CD14-positive monocyte (primary cell): ENCODE measurements around the gene ARHGEF16. TPM values are rescaled to one million over a fixed set of nuclear protein-coding genes. Genes with fewer than 3 reads are reported as not detected.

ENCODE experiments used
- DNase-seq, 3 donors: peaks; one replicate each; pipeline ENCODE4 v3.0.0-alpha.2; 2011 to 2022
- H2AFZ ChIP-seq: 2 replicates; pipeline ENCODE4 v1.6.0; 2012; ENCODE audit warnings: mild to moderate bottlenecking, low read depth, low read length, inconsistent platforms; ENCODE audit not compliant: insufficient read depth, poor library complexity, severe bottlenecking
- H3K27ac ChIP-seq, 2 donors: 1 replicate in 1 of 2; 2 replicates in 1 of 2; pipeline ENCODE4 v1.5.1; 2012 to 2013; ENCODE audit warnings: low read length in 2 of 2, control low read depth in 1 of 2, inconsistent platforms in 1 of 2, low read depth in 1 of 2, mild to moderate bottlenecking in 1 of 2
- H3K27me3 ChIP-seq, 2 donors: one replicate each; pipeline versions ENCODE4 v1.6.0 to v1.6.1; 2011 to 2013; ENCODE audit warnings: low read length in 2 of 2; ENCODE audit not compliant: control insufficient read depth in 2 of 2, insufficient read depth in 2 of 2
- H3K36me3 ChIP-seq, 2 donors: replicated peaks in 1 of 2; 1 replicate in 1 of 2; 2 replicates in 1 of 2; pipeline versions ENCODE4 v1.5.1 to v1.6.1; 2012 to 2013; ENCODE audit warnings: low read length in 2 of 2, control low read depth in 1 of 2, inconsistent platforms in 1 of 2, mild to moderate bottlenecking in 1 of 2; ENCODE audit not compliant: insufficient read depth in 2 of 2, control insufficient read depth in 1 of 2
- H3K4me1 ChIP-seq, 2 donors: 1 replicate in 1 of 2; 2 replicates in 1 of 2; pipeline versions ENCODE4 v1.5.1 to v1.6.1; 2012 to 2013; ENCODE audit warnings: low read length in 2 of 2, control low read depth in 1 of 2, inconsistent platforms in 1 of 2, mild to moderate bottlenecking in 1 of 2, moderate library complexity in 1 of 2; ENCODE audit not compliant: insufficient read depth in 2 of 2, control insufficient read depth in 1 of 2
- H3K4me2 ChIP-seq: replicated peaks from 2 replicates; pipeline ENCODE3; 2012; ENCODE audit warnings: low read length, moderate library complexity, mild to moderate bottlenecking; ENCODE audit not compliant: poor library complexity, severe bottlenecking; ENCODE audit errors: extremely low read depth
- H3K4me3 ChIP-seq, 3 experiments: fragments of 200-600 bp in 1 of 3; sonication (generic) in 1 of 3; replicated peaks in 1 of 3; 1 replicate in 2 of 3; 2 replicates in 1 of 3; pipeline ENCODE4 v1.5.1; 2011 to 2013; ENCODE audit warnings: low read length in 3 of 3, mild to moderate bottlenecking in 3 of 3, control low read depth in 2 of 3, low read depth in 2 of 3, inconsistent platforms in 1 of 3, moderate library complexity in 1 of 3
- H3K79me2 ChIP-seq: 2 replicates; pipeline ENCODE4 v1.6.0; 2012; ENCODE audit warnings: mild to moderate bottlenecking, control low read depth, inconsistent platforms, low read length, moderate library complexity; ENCODE audit not compliant: insufficient read depth
- H3K9ac ChIP-seq: 2 replicates; pipeline ENCODE4 v1.6.0; 2017; ENCODE audit warnings: low read length, mild to moderate bottlenecking; ENCODE audit not compliant: insufficient read depth, poor library complexity, severe bottlenecking
- H3K9me3 ChIP-seq, 2 donors: replicated peaks in 1 of 2; 1 replicate in 1 of 2; 2 replicates in 1 of 2; pipeline versions ENCODE4 v1.5.1 to v1.6.1; 2012 to 2013; ENCODE audit warnings: low read length in 2 of 2, control low read depth in 1 of 2; ENCODE audit not compliant: control insufficient read depth in 1 of 2, insufficient read depth in 1 of 2
- H4K20me1 ChIP-seq: 2 replicates; pipeline ENCODE4 v1.6.0; 2012; ENCODE audit warnings: mild to moderate bottlenecking, low read length, control low read depth, moderate library complexity; ENCODE audit not compliant: insufficient read depth
- H3K27ac Mint-ChIP-seq, 7 donors: one replicate each; pipeline ENCODE4 v1.8.0; 2020; ENCODE audit warnings: mild to moderate bottlenecking in 7 of 7, mixed read lengths in 7 of 7, moderate library complexity in 6 of 7, inconsistent platforms in 2 of 7
- H3K27me3 Mint-ChIP-seq, 3 donors: one replicate each; pipeline ENCODE4 v1.8.0; 2021 to 2022; ENCODE audit warnings: low read depth in 3 of 3, mild to moderate bottlenecking in 3 of 3, mixed read lengths in 3 of 3, moderate library complexity in 3 of 3, inconsistent platforms in 1 of 3
- H3K36me3 Mint-ChIP-seq, 2 donors: one replicate each; pipeline ENCODE4 v1.8.0; 2020; ENCODE audit warnings: mixed read lengths in 2 of 2, inconsistent platforms in 1 of 2, mild to moderate bottlenecking in 1 of 2
- H3K4me1 Mint-ChIP-seq: one replicate; pipeline ENCODE4 v1.8.0; 2020; ENCODE audit warnings: mild to moderate bottlenecking, mixed read lengths
- H3K4me3 Mint-ChIP-seq, 2 donors: one replicate each; pipeline ENCODE4 v1.8.0; 2020; ENCODE audit warnings: mild to moderate bottlenecking in 2 of 2, mixed read lengths in 2 of 2, moderate library complexity in 1 of 2
- H3K9me3 Mint-ChIP-seq, 7 donors: one replicate each; pipeline ENCODE4 v1.8.0; 2020 to 2022; ENCODE audit warnings: mixed read lengths in 7 of 7, mild to moderate bottlenecking in 6 of 7, moderate library complexity in 6 of 7, inconsistent platforms in 2 of 7
- WGBS: methylation state at CpG from one replicate; pipeline ENCODE4 v1.1.5; 2013; ENCODE audit warnings: missing lambda C conversion rate; ENCODE audit not compliant: insufficient coverage; 5-methylcytosine and 5-hydroxymethylcytosine counted together
- intact Hi-C, 2 donors: fragments of 100-400 bp; cut with micrococcal nuclease; formaldehyde crosslinking; loops; one replicate each; pipeline versions ENCODE4 v1.15.0 to v1.15.1; 2023
- polyA plus RNA-seq, 3 donors: library from polyadenylated mRNA; depleted of rRNA in 1 of 3; unstranded in 2 of 3; stranded (reverse) in 1 of 3; fragments of 300-500 nt in 2 of 3; fragments of >200 nt in 1 of 3; fragmentation: Illumina TruSeq in 2 of 3; gene quantifications; 1 replicate in 2 of 3; 2 replicates in 1 of 3; pipeline ENCODE4 v1.2.3, GENCODE V29; 2012 to 2021
- TF ChIP-seq, protein P1 (sequence below): fragments of 200-600 bp; IDR thresholded peaks from one replicate; pipeline ENCODE4 v1.8.0; 2022; ENCODE audit warnings: antibody characterized with exemption, mild to moderate bottlenecking

ARHGEF16 gene
- polyA plus RNA-seq, 3 donors = not detected

DNA sequence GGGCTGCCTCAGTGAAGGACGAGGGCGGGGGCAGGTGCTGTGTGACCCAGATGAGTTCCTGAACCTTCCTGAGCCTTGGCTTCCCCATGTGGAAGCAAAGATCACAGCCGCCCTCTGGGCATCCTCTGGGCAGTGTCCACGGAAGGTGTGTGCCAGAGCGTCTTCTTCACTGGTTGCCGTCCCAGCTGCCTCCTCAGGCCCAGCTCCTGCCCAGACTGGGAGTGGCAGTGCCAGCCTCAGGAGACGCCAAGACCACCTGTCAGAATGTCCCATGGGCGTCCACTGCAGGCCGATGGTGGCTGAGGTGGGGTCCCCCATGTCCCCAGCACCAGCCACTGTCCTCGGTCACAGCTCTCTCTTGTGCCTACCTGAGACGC lies 10.2 kb downstream of the ARHGEF16 start:
- Histone ChIP-seq H3K27ac (no peak overlapping the region), H4K20me1 (no peaks in the 10 kb centered on the region), H3K9me3 (no peaks in the 10 kb centered on the region), H3K4me2 (no peak overlapping the region), H3K9ac (no peak overlapping the region), H3K36me3 (no peaks in the 10 kb centered on the region), H3K27me3 (no peaks in the 10 kb centered on the region), H3K4me3 (no peak overlapping the region), H3K4me1 (no peaks in the 10 kb centered on the region), H2AFZ (no peak overlapping the region), H3K79me2 (no peaks in the 10 kb centered on the region)
- H3K4me3 Mint-ChIP-seq = no peak overlapping the region
- intact Hi-C loops = no loop called here
- no peak for DNase-seq
- 91% methylated on average over 10 of the region's 11 CpGs for WGBS
- no peaks in the 10 kb centered on the region for H3K36me3 Mint-ChIP-seq
- TF ChIP-seq, protein P1, sequence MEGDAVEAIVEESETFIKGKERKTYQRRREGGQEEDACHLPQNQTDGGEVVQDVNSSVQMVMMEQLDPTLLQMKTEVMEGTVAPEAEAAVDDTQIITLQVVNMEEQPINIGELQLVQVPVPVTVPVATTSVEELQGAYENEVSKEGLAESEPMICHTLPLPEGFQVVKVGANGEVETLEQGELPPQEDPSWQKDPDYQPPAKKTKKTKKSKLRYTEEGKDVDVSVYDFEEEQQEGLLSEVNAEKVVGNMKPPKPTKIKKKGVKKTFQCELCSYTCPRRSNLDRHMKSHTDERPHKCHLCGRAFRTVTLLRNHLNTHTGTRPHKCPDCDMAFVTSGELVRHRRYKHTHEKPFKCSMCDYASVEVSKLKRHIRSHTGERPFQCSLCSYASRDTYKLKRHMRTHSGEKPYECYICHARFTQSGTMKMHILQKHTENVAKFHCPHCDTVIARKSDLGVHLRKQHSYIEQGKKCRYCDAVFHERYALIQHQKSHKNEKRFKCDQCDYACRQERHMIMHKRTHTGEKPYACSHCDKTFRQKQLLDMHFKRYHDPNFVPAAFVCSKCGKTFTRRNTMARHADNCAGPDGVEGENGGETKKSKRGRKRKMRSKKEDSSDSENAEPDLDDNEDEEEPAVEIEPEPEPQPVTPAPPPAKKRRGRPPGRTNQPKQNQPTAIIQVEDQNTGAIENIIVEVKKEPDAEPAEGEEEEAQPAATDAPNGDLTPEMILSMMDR = no peak
- H3K27ac Mint-ChIP-seq = no peak overlapping the region
- no peaks in the 10 kb centered on the region for H3K4me1 Mint-ChIP-seq
- peaks cover under 1 to 2% (median 1%) of the 10 kb centered on the region in 3 donors for H3K27me3 Mint-ChIP-seq
- H3K9me3 Mint-ChIP-seq = no peaks in the 10 kb centered on the region

DNA sequence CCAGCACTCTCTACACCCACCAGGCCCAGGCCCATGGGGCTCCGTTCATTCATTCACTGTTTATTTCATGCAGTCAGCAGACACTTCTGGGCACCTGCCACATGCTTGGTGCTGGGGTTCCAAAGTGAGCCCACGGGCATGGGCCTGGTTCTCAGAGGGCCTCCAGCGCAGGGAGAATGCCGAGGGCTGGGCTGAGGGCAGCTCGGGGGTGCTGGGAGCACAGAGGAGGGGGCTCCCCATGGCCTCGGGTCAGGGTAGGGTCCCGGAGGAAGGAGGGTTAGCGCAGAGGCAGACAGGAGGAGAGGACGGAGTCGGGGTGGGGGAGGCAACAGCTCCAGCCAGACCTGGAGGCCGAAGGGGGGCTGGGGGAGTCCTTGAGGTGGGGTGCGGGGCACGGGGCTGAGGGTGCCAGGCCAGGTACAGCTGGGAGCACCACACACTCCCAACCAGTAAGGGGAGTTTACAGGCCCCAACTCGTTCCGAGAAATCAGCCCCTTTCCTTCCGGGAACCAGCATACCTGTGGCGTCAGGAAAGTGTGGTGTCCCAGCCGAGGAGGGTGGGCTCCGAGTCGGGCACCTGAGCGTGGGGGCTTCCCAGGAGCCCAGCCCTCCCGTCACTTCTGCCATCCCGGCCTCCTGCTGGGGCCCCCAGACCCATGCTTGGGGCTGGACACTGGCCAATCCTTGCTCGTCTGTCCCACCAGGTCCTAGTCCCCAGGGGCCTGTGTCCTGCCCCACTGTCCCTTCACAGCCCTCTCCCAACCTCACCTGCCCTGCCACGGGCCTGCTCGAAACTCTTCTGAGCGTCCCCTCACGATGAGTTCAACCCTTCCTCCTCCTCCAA lies 10.8 kb downstream of the ARHGEF16 start:
- no peaks in the 10 kb centered on the region for H4K20me1 ChIP-seq
- intact Hi-C loops = no loop called here
- WGBS = 86% methylated on average over 20 of the region's 28 CpGs
- H3K4me3 ChIP-seq = no peak overlapping the region
- no peaks in the 10 kb centered on the region for H3K79me2 ChIP-seq
- peaks cover 0 to 2% (median under 1%) of the 10 kb centered on the region in 3 donors for H3K27me3 Mint-ChIP-seq
- no peaks in the 10 kb centered on the region for H3K36me3 Mint-ChIP-seq
- no peaks in the 10 kb centered on the region for H3K36me3 ChIP-seq
- no peak overlapping the region for H3K27ac Mint-ChIP-seq
- H3K9me3 ChIP-seq = no peaks in the 10 kb centered on the region
- no peak overlapping the region for H3K4me2 ChIP-seq
- no peaks in the 10 kb centered on the region for H3K27me3 ChIP-seq
- no peak overlapping the region for H3K27ac ChIP-seq
- H2AFZ ChIP-seq = no peak overlapping the region
- no peaks in the 10 kb centered on the region for H3K4me1 ChIP-seq
- peaks cover 0 to 1% (median 0%) of the 10 kb centered on the region in 7 donors for H3K9me3 Mint-ChIP-seq
- TF ChIP-seq, protein P1 = no peak
- no peaks in the 10 kb centered on the region for H3K4me1 Mint-ChIP-seq
- H3K9ac ChIP-seq = no peak overlapping the region
- no peak for DNase-seq
- H3K4me3 Mint-ChIP-seq = no peak overlapping the region
